ENCODE results near the gene SRCIN1.

The SRCIN1 gene

GRCh38 chr17:38578229-38579082, 27.3 kb downstream of the SRCIN1 start:
- no peak for DNase-seq

- DNase-seq = no peak
Observed at GRCh38 chr17:38577645-38578173, 28.0 kb downstream of the SRCIN1 start.

GRCh38 chr17:38577244-38577643, 28.5 kb downstream of the SRCIN1 start:
- no peak for DNase-seq

GRCh38 chr17:38575781-38576180, 30.0 kb downstream of the SRCIN1 start:
- no peak for DNase-seq

- DNase-seq = no peak
Observed at GRCh38 chr17:38574712-38575111, 31.0 kb downstream of the SRCIN1 start.

- no peak for DNase-seq
Observed at GRCh38 chr17:38572669-38573365, 32.9 kb downstream of the SRCIN1 start.

GRCh38 chr17:38571833-38572668, 33.7 kb downstream of the SRCIN1 start:
- no peak for DNase-seq

GRCh38 chr17:38569701-38570512, 35.8 kb downstream of the SRCIN1 start:
- DNase-seq = no peak

- no peak for DNase-seq
Observed at GRCh38 chr17:38568845-38569510, 36.8 kb downstream of the SRCIN1 start.

- no peak for DNase-seq
Observed at GRCh38 chr17:38568274-38568673, 37.5 kb downstream of the SRCIN1 start.

GRCh38 chr17:38567350-38567749, 38.4 kb downstream of the SRCIN1 start:
- no peak for DNase-seq

- no peak for DNase-seq
Observed at GRCh38 chr17:38566666-38567031, 39.1 kb downstream of the SRCIN1 start.

- no peak for DNase-seq
Observed at GRCh38 chr17:38565853-38566665, 39.7 kb downstream of the SRCIN1 start.

GRCh38 chr17:38564869-38565268, 40.9 kb downstream of the SRCIN1 start:
- DNase-seq = no peak

GRCh38 chr17:38564254-38564837, 41.4 kb downstream of the SRCIN1 start:
- no peak for DNase-seq

- DNase-seq = no peak
Observed at GRCh38 chr17:38563362-38564253, 42.1 kb downstream of the SRCIN1 start.

GRCh38 chr17:38562903-38563302, 42.8 kb downstream of the SRCIN1 start:
- DNase-seq = no peak

- no peak for DNase-seq
Observed at GRCh38 chr17:38562215-38562569, 43.6 kb downstream of the SRCIN1 start.

Data from activated CD8-positive, alpha-beta memory T cell treated with anti-CD3 and anti-CD28 coated beads for 24 hours (primary cell).